Uterus (tissue), 4 donors: ENCODE measurements around the gene ZNF154. TPM values are rescaled to one million over a fixed set of nuclear protein-coding genes. Genes with fewer than 3 reads are reported as not detected.

Experiments
- DNase-seq, 2 donors: peaks; one replicate each; pipeline ENCODE4 v3.0.0-alpha.2; 2019 to 2020
- H3K27ac ChIP-seq, 2 donors: fragments of 200-600 bp; sonication (generic); 1 replicate in 1 of 2; 2 replicates in 1 of 2; pipeline ENCODE4 v1.5.1; 2016 to 2018
- H3K27me3 ChIP-seq, 2 donors: fragments of 200-600 bp; sonication (generic); one replicate each; pipeline ENCODE4 v1.5.1; 2018 to 2019; ENCODE audit warnings: control low read depth in 1 of 2
- H3K36me3 ChIP-seq, 2 donors: fragments of 200-600 bp; sonication (generic); one replicate each; pipeline ENCODE4 v1.5.1; 2019; ENCODE audit warnings: control low read depth in 1 of 2
- H3K4me1 ChIP-seq, 2 donors: fragments of 200-600 bp; sonication (generic); one replicate each; pipeline ENCODE4 v1.5.1; 2018 to 2019; ENCODE audit warnings: control low read depth in 1 of 2
- H3K4me3 ChIP-seq, 2 donors: fragments of 200-600 bp; sonication (generic); 1 replicate in 1 of 2; 2 replicates in 1 of 2; pipeline ENCODE4 v1.5.1; 2018 to 2019; ENCODE audit warnings: mild to moderate bottlenecking in 1 of 2
- H3K9me3 ChIP-seq, 2 donors: fragments of 200-600 bp; sonication (generic); one replicate each; pipeline ENCODE4 v1.5.1; 2019; ENCODE audit warnings: control low read depth in 1 of 2
- CTCF ChIP-seq, 4 experiments: fragments of 200-600 bp in 2 of 4; fragments of 450-650 bp in 2 of 4; sonication (generic) in 2 of 4; IDR thresholded peaks; one replicate each; pipeline ENCODE4 v1.5.1; 2016 to 2019; ENCODE audit warnings: antibody characterized with exemption in 4 of 4, mild to moderate bottlenecking in 2 of 4, moderate library complexity in 1 of 4
- POLR2A ChIP-seq, 2 donors: fragments of 450-650 bp; IDR thresholded peaks; one replicate each; pipeline ENCODE4 v1.6.1; 2016; ENCODE audit warnings: antibody characterized with exemption in 2 of 2, mild to moderate bottlenecking in 1 of 2, moderate library complexity in 1 of 2
- intact Hi-C: fragments of 100-400 bp; cut with DNase I; formaldehyde crosslinking; loops from one replicate; pipeline ENCODE4 v1.15.1; 2023; ENCODE audit warnings: low total_unique reads
- total RNA-seq, 4 donors: library from RNA; depleted of rRNA in 3 of 4; stranded (reverse); fragments of >200 nt in 3 of 4; gene quantifications; one replicate each; pipeline versions ENCODE4 v1.1.0 to v1.2.4, GENCODE V29; 2014 to 2023
- donor health status: DM: yes; HTN: yes; CAD: no.

ZNF154 gene
- total RNA-seq, 4 donors from 2014 or later: 0.88 to 27.4 (median 1.5) TPM

GRCh38 chr19:57719901-57720519 lies 11.0 kb upstream of the ZNF154 start:
- peaks cover 0 to 80% of the 10 kb centered on the region in 2 donors for H3K9me3 ChIP-seq
- no peak for DNase-seq
- intact Hi-C loops: no loop called here
- H3K27ac ChIP-seq: no peak overlapping the region
- no peaks in the 10 kb centered on the region for H3K4me1 ChIP-seq
- H3K36me3 ChIP-seq: no peaks in the 10 kb centered on the region
- no peaks in the 10 kb centered on the region for H3K27me3 ChIP-seq
- TF ChIP-seq POLR2A (IDR thresholded peaks at IDR 0.05) (no peak), CTCF (IDR thresholded peaks at IDR 0.05) (no peak)
- no peak overlapping the region for H3K4me3 ChIP-seq

GRCh38 chr19:57719424-57719823 lies 10.4 kb upstream of the ZNF154 start:
- intact Hi-C loops: no loop called here
- TF ChIP-seq CTCF (IDR thresholded peaks at IDR 0.05) (no peak), POLR2A (IDR thresholded peaks at IDR 0.05) (no peak)
- Histone ChIP-seq H3K4me1 (no peaks in the 10 kb centered on the region), H3K27me3 (no peaks in the 10 kb centered on the region), H3K9me3 (peaks cover 0 to 83% of the 10 kb centered on the region in 2 donors), H3K27ac (no peak overlapping the region), H3K4me3 (no peak overlapping the region), H3K36me3 (no peaks in the 10 kb centered on the region)
- no peak for DNase-seq

- H3K27ac ChIP-seq: no peak overlapping the region
- no peak for DNase-seq
- H3K27me3 ChIP-seq: no peaks in the 10 kb centered on the region
- H3K9me3 ChIP-seq: peaks cover 0 to 85% of the 10 kb centered on the region in 2 donors
- no peak overlapping the region for H3K4me3 ChIP-seq
- no peaks in the 10 kb centered on the region for H3K4me1 ChIP-seq
- H3K36me3 ChIP-seq: no peaks in the 10 kb centered on the region
- no peak for TF ChIP-seq CTCF (IDR thresholded peaks at IDR 0.05)
- TF ChIP-seq POLR2A (IDR thresholded peaks at IDR 0.05): no peak
- intact Hi-C loops: no loop called here
These were observed 3.2 kb upstream of the ZNF154 start for GRCh38 chr19:57712222-57712621.

- H3K36me3 ChIP-seq: no peaks in the 10 kb centered on the region
- no peak overlapping the region for H3K4me3 ChIP-seq
- intact Hi-C loops: no loop called here
- H3K27me3 ChIP-seq: no peaks in the 10 kb centered on the region
- no peak overlapping the region for H3K27ac ChIP-seq
- no peak for DNase-seq
- no peaks in the 10 kb centered on the region for H3K4me1 ChIP-seq
- TF ChIP-seq CTCF (IDR thresholded peaks at IDR 0.05) (no peak), POLR2A (IDR thresholded peaks at IDR 0.05) (no peak)
- H3K9me3 ChIP-seq: peaks cover 0 to 92% of the 10 kb centered on the region in 2 donors
These were observed 612 bp upstream of the ZNF154 start for GRCh38 chr19:57709616-57710015.

- no peak overlapping the region for H3K27ac ChIP-seq
- no peak for DNase-seq
- H3K4me3 ChIP-seq: no peak overlapping the region
- intact Hi-C loops: no loop called here
- peaks cover 0 to 91% of the 10 kb centered on the region in 2 donors for H3K9me3 ChIP-seq
- H3K4me1 ChIP-seq: no peaks in the 10 kb centered on the region
- no peak for TF ChIP-seq CTCF (IDR thresholded peaks at IDR 0.05)
- TF ChIP-seq POLR2A (IDR thresholded peaks at IDR 0.05): no peak
- no peaks in the 10 kb centered on the region for H3K27me3 ChIP-seq
- H3K36me3 ChIP-seq: no peaks in the 10 kb centered on the region
These were observed 2.7 kb downstream of the ZNF154 start for GRCh38 chr19:57706346-57706745.
